ENCODE results near the gene TM4SF5. TPM values are rescaled to one million over a fixed set of nuclear protein-coding genes. Genes with fewer than 3 reads are reported as not detected.

TM4SF5 gene
- total and polyA plus RNA-seq, 2 experiments from 2014 or later: not detected

- Histone ChIP-seq H3K9ac (peak within 1 kb of the TSS; percentile 82), H3K4me3 (peak within 1 kb of the TSS; percentile 88), H3K9me3 (ENCODE audit: low read depth) (no peaks in the 10 kb centered on the region), H3K4me2 (ENCODE audit: unreplicated experiment) (peak within 1 kb of the TSS; percentile 78), H3K9me2 (ENCODE audit: insufficient read depth) (no peaks in the 10 kb centered on the region), H3K4me1 (ENCODE audit: insufficient read depth) (peaks cover 4% of the 10 kb centered on the region; the same call in 1 of the 2 replicates), H3K27ac (no peak within 1 kb of the TSS), H3K36me3 (ENCODE audit: low read depth) (no peaks in the 10 kb centered on the region), H3F3A (ENCODE audit: insufficient read depth) (no peaks in the 10 kb centered on the region), H3K27me3 (replicated peaks; ENCODE audit: insufficient read depth) (no peaks in the 10 kb centered on the region), H3K79me2 (ENCODE audit: insufficient read depth) (no peaks in the 10 kb centered on the region), H4K20me1 (ENCODE audit: insufficient read depth) (no peaks in the 10 kb centered on the region), H2AFZ (peak within 1 kb of the TSS; percentile 72)
- peak; percentile 95 for DNase-seq
- WGBS, 2 experiments (ENCODE audit: low coverage in 1 of 2, low lambda C conversion rate in 2 of 2, missing lambda C conversion rate in 2 of 2): 2% methylated on average over 52 to 65 of the region's 106 CpGs
- in situ Hi-C loops (cut with MboI): no loop called here
- no peak for TF ChIP-seq EZH2phosphoT487 (IDR thresholded peaks at IDR 0.05; ENCODE audit: insufficient read depth, low read depth)
- no peak for TF ChIP-seq EZH2 (IDR thresholded peaks at IDR 0.05; ENCODE audit: insufficient read depth, poor library complexity, severe bottlenecking)
These were observed 35.3 kb downstream of the TM4SF5 start, which contains the start of gene PLD2 for GRCh38 chr17:4806777-4807604. Gene PLD2 (plus strand): TSS chr17:4807152. CDS start chr17:4807773, 621 bp downstream.

- H2AFZ ChIP-seq: peak overlapping the region; percentile 72
- no peaks in the 10 kb centered on the region for H3K27me3 ChIP-seq (replicated peaks; ENCODE audit: insufficient read depth)
- peak overlapping the region; percentile 78 for H3K4me2 ChIP-seq (ENCODE audit: unreplicated experiment)
- H3F3A ChIP-seq (ENCODE audit: insufficient read depth): no peaks in the 10 kb centered on the region
- peak overlapping the region; percentile 88 for H3K4me3 ChIP-seq
- H3K4me1 ChIP-seq (ENCODE audit: insufficient read depth): peaks cover 4% of the 10 kb centered on the region; the same call in 1 of the 2 replicates
- no peaks in the 10 kb centered on the region for H3K9me2 ChIP-seq (ENCODE audit: insufficient read depth)
- TF ChIP-seq EZH2phosphoT487 (IDR thresholded peaks at IDR 0.05; ENCODE audit: insufficient read depth, low read depth): no peak
- no peak for TF ChIP-seq EZH2 (IDR thresholded peaks at IDR 0.05; ENCODE audit: insufficient read depth, poor library complexity, severe bottlenecking)
- peak; percentile 48 for DNase-seq
- no peaks in the 10 kb centered on the region for H3K9me3 ChIP-seq (ENCODE audit: low read depth)
- in situ Hi-C loops (cut with MboI): no loop called here
- 29 to 45% methylated on average over 16 to 32 of the region's 32 CpGs for WGBS, 2 experiments (ENCODE audit: low coverage in 1 of 2, low lambda C conversion rate in 2 of 2, missing lambda C conversion rate in 2 of 2)
- H3K36me3 ChIP-seq (ENCODE audit: low read depth): no peaks in the 10 kb centered on the region
- H3K79me2 ChIP-seq (ENCODE audit: insufficient read depth): no peaks in the 10 kb centered on the region
- H3K9ac ChIP-seq: peak overlapping the region; percentile 82
- no peak overlapping the region for H3K27ac ChIP-seq
- no peaks in the 10 kb centered on the region for H4K20me1 ChIP-seq (ENCODE audit: insufficient read depth)
These were observed 36.1 kb downstream of the TM4SF5 start for GRCh38 chr17:4807605-4808377.

- peak; percentile 20 for DNase-seq
- in situ Hi-C loops (cut with MboI): no loop called here
- WGBS, 2 experiments (ENCODE audit: low coverage in 1 of 2, low lambda C conversion rate in 2 of 2, missing lambda C conversion rate in 2 of 2): 81 to 84% methylated on average over 6 of the region's 6 CpGs
These were observed 36.7 kb downstream of the TM4SF5 start for GRCh38 chr17:4808378-4808767.

GRCh38 chr17:4810696-4811290, 39.1 kb downstream of the TM4SF5 start:
- no peaks in the 10 kb centered on the region for H3K9me3 ChIP-seq (ENCODE audit: low read depth)
- H3K9me2 ChIP-seq (ENCODE audit: insufficient read depth): no peaks in the 10 kb centered on the region
- WGBS, 2 experiments (ENCODE audit: low coverage in 1 of 2, low lambda C conversion rate in 2 of 2, missing lambda C conversion rate in 2 of 2): 82 to 84% methylated on average over 13 of the region's 13 CpGs
- no peak overlapping the region for H3K27ac ChIP-seq
- no peaks in the 10 kb centered on the region for H3F3A ChIP-seq (ENCODE audit: insufficient read depth)
- no peak for TF ChIP-seq EZH2 (IDR thresholded peaks at IDR 0.05; ENCODE audit: insufficient read depth, poor library complexity, severe bottlenecking)
- no peak for TF ChIP-seq EZH2phosphoT487 (IDR thresholded peaks at IDR 0.05; ENCODE audit: insufficient read depth, low read depth)
- H3K4me3 ChIP-seq: no peak overlapping the region
- H3K27me3 ChIP-seq (replicated peaks; ENCODE audit: insufficient read depth): no peaks in the 10 kb centered on the region
- no peak for DNase-seq
- no peak overlapping the region for H3K4me2 ChIP-seq (ENCODE audit: unreplicated experiment)
- H4K20me1 ChIP-seq (ENCODE audit: insufficient read depth): no peaks in the 10 kb centered on the region
- H3K9ac ChIP-seq: no peak overlapping the region
- H2AFZ ChIP-seq: no peak overlapping the region
- H3K79me2 ChIP-seq (ENCODE audit: insufficient read depth): no peaks in the 10 kb centered on the region
- H3K4me1 ChIP-seq (ENCODE audit: insufficient read depth): peaks cover 4% of the 10 kb centered on the region; the same call in 1 of the 2 replicates
- no peaks in the 10 kb centered on the region for H3K36me3 ChIP-seq (ENCODE audit: low read depth)
- in situ Hi-C loops (cut with MboI): no loop called here

More at GRCh38 chr17:4808378-4808767, 36.7 kb downstream of the TM4SF5 start:
- Histone ChIP-seq H3K9me3 (ENCODE audit: low read depth) (no peaks in the 10 kb centered on the region), H3F3A (ENCODE audit: insufficient read depth) (no peaks in the 10 kb centered on the region), H3K4me3 (no peak overlapping the region), H2AFZ (no peak overlapping the region), H3K9me2 (ENCODE audit: insufficient read depth) (no peaks in the 10 kb centered on the region), H3K9ac (no peak overlapping the region), H4K20me1 (ENCODE audit: insufficient read depth) (no peaks in the 10 kb centered on the region), H3K36me3 (ENCODE audit: low read depth) (no peaks in the 10 kb centered on the region), H3K4me1 (ENCODE audit: insufficient read depth) (peaks cover 4% of the 10 kb centered on the region; the same call in 1 of the 2 replicates), H3K27ac (no peak overlapping the region), H3K27me3 (replicated peaks; ENCODE audit: insufficient read depth) (no peaks in the 10 kb centered on the region), H3K4me2 (ENCODE audit: unreplicated experiment) (no peak overlapping the region), H3K79me2 (ENCODE audit: insufficient read depth) (no peaks in the 10 kb centered on the region)
- TF ChIP-seq EZH2phosphoT487 (IDR thresholded peaks at IDR 0.05; ENCODE audit: insufficient read depth, low read depth) (no peak), EZH2 (IDR thresholded peaks at IDR 0.05; ENCODE audit: insufficient read depth, poor library complexity, severe bottlenecking) (no peak)
